Ishikawa (cell line): Measurements from ENCODE around the gene HRH4.

Experiments used
- CEBPB ChIP-seq: IDR thresholded peaks from 2 replicates; pipeline ENCODE4 v1.6.1; 2012
- EGR1 ChIP-seq: IDR thresholded peaks from 2 replicates; pipeline ENCODE4 v1.6.1; 2012
- EP300 ChIP-seq: IDR thresholded peaks from 2 replicates; pipeline ENCODE4 v1.6.1; 2012; ENCODE audit warnings: borderline replicate concordance
- FOXM1 ChIP-seq: IDR thresholded peaks from 2 replicates; pipeline ENCODE4 v1.6.1; 2012; ENCODE audit warnings: low read depth, borderline replicate concordance
- NFIC ChIP-seq: IDR thresholded peaks from 2 replicates; pipeline ENCODE4 v1.6.1; 2012
- RAD21 ChIP-seq: IDR thresholded peaks from 2 replicates; pipeline ENCODE4 v1.6.1; 2012; ENCODE audit warnings: low read depth
- TAF1 ChIP-seq: IDR thresholded peaks from 2 replicates; pipeline ENCODE4 v1.6.1; 2012; ENCODE audit warnings: low read depth, mild to moderate bottlenecking
- TEAD4 ChIP-seq: IDR thresholded peaks from 2 replicates; pipeline ENCODE4 v1.6.1; 2012
- ZBTB7A ChIP-seq: IDR thresholded peaks from 2 replicates; pipeline ENCODE4 v1.6.1; 2012; ENCODE audit warnings: low read depth
- TF ChIP-seq, protein P1 (sequence below): IDR thresholded peaks from 2 replicates; pipeline ENCODE4 v1.6.1; 2012; ENCODE audit warnings: low read depth, mild to moderate bottlenecking

DNA sequence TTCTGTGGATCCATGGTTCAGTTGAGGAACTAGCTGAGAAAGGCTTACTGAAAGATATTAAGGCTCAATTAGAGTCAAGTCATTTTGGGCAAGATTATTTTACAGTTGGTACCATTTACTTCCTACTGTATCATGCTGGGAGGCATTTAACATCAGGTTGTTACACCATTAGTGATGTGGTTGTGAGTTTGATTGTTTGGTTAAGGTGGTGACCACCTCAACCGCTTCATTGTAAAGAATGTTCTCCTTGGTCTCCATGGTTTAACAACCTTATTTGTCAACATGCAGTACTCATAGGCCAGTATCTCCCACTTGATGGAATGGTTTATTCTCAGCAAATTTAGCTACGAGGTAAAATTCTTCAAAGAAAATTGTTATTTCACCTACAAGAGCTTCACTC is 34.1 kb downstream of the HRH4 start:
- TF ChIP-seq TAF1 (no peak), ZBTB7A (no peak), EP300 (no peak), EGR1 (no peak), RAD21 (no peak), CEBPB (no peak), TEAD4 (no peak), NFIC (no peak), FOXM1 (no peak)
- TF ChIP-seq, protein P1, sequence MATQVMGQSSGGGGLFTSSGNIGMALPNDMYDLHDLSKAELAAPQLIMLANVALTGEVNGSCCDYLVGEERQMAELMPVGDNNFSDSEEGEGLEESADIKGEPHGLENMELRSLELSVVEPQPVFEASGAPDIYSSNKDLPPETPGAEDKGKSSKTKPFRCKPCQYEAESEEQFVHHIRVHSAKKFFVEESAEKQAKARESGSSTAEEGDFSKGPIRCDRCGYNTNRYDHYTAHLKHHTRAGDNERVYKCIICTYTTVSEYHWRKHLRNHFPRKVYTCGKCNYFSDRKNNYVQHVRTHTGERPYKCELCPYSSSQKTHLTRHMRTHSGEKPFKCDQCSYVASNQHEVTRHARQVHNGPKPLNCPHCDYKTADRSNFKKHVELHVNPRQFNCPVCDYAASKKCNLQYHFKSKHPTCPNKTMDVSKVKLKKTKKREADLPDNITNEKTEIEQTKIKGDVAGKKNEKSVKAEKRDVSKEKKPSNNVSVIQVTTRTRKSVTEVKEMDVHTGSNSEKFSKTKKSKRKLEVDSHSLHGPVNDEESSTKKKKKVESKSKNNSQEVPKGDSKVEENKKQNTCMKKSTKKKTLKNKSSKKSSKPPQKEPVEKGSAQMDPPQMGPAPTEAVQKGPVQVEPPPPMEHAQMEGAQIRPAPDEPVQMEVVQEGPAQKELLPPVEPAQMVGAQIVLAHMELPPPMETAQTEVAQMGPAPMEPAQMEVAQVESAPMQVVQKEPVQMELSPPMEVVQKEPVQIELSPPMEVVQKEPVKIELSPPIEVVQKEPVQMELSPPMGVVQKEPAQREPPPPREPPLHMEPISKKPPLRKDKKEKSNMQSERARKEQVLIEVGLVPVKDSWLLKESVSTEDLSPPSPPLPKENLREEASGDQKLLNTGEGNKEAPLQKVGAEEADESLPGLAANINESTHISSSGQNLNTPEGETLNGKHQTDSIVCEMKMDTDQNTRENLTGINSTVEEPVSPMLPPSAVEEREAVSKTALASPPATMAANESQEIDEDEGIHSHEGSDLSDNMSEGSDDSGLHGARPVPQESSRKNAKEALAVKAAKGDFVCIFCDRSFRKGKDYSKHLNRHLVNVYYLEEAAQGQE = no peak
